HG03442 (cell line): ENCODE measurements around the gene CLN5.
"Not testable (repeated sequence)": the region's sequence is repeated elsewhere in the genome, so short reads cannot be mapped to it uniquely, and the experiment has no call there.

Experiments
- ATAC-seq: cut with Tn5 transposase; IDR thresholded peaks from one replicate; pipeline ENCODE4 v1.9.1; 2021; ENCODE audit warnings: mild to moderate bottlenecking, moderate library complexity; ENCODE audit not compliant: unreplicated experiment

CLN5 gene

GRCh38 chr13:76991796-76992547, at the start of gene CLN5:
Gene CLN5, plus strand, starts transcription at chr13:76992081. Its CDS starts 18 bp downstream, at chr13:76992099.
- ATAC-seq, result peak; percentile 93

- ATAC-seq, result peak; percentile 50
These were observed 49.5 kb upstream of the CLN5 start for GRCh38 chr13:76942363-76942762.

GRCh38 chr13:76943646-76944045, 48.2 kb upstream of the CLN5 start:
- no peak for ATAC-seq

GRCh38 chr13:76944456-76944855, 47.4 kb upstream of the CLN5 start:
- ATAC-seq, result no peak

GRCh38 chr13:76948149-76948548, 43.7 kb upstream of the CLN5 start, which contains the start of gene ACOD1:
Gene ACOD1, plus strand, starts transcription at chr13:76948511. Its CDS starts 48 bp downstream, at chr13:76948559.
- no peak for ATAC-seq

GRCh38 chr13:76950101-76950500, 41.8 kb upstream of the CLN5 start:
- no peak for ATAC-seq

GRCh38 chr13:76953968-76954367, 37.9 kb upstream of the CLN5 start:
- no peak for ATAC-seq

GRCh38 chr13:76954538-76954937, 37.3 kb upstream of the CLN5 start:
- no peak for ATAC-seq

- ATAC-seq, result no peak
These were observed 36.7 kb upstream of the CLN5 start for GRCh38 chr13:76955193-76955592.

- ATAC-seq, result no peak
These were observed 36.2 kb upstream of the CLN5 start for GRCh38 chr13:76955661-76956060.

- ATAC-seq, result no peak
These were observed 32.9 kb upstream of the CLN5 start for GRCh38 chr13:76958841-76959432.

- not testable (repeated sequence) for ATAC-seq
These were observed 32.1 kb upstream of the CLN5 start for GRCh38 chr13:76959734-76960133.

- ATAC-seq, result no peak
These were observed 26.0 kb upstream of the CLN5 start for GRCh38 chr13:76965759-76966421.

GRCh38 chr13:76967031-76967430, 24.9 kb upstream of the CLN5 start:
- no peak for ATAC-seq

GRCh38 chr13:76968041-76968440, 23.8 kb upstream of the CLN5 start:
- ATAC-seq, result no peak

GRCh38 chr13:76969488-76970365, 22.2 kb upstream of the CLN5 start:
- ATAC-seq, result no peak

- peak; percentile 66 for ATAC-seq
These were observed 20.7 kb upstream of the CLN5 start for GRCh38 chr13:76971215-76971614.

- ATAC-seq, result no peak
These were observed 19.7 kb upstream of the CLN5 start for GRCh38 chr13:76971851-76972829.

GRCh38 chr13:76973920-76974617, 17.8 kb upstream of the CLN5 start:
- ATAC-seq, result no peak
